Activated naive CD4-positive, alpha-beta T cell treated with anti-CD3 and anti-CD28 coated beads, Interleukin-2, amount 50 U/mL, for 16 hours (primary cell): ENCODE data around the gene PLCB4.
"Not testable (repeated sequence)": the region's sequence is repeated elsewhere in the genome, so short reads cannot be mapped to it uniquely, and the experiment has no call there.

Experiments
- DNase-seq: peaks from one replicate; pipeline ENCODE4 v3.0.0-alpha.2; 2020

Gene PLCB4

GRCh38 chr20:9385345-9386310, 316.7 kb downstream of the PLCB4 start:
- DNase-seq, result not testable (repeated sequence)

- DNase-seq, result no peak
Observed at GRCh38 chr20:9388160-9388812, 319.4 kb downstream of the PLCB4 start.

GRCh38 chr20:9388813-9389161, 319.9 kb downstream of the PLCB4 start:
- DNase-seq, result no peak

GRCh38 chr20:9389346-9389745, 320.5 kb downstream of the PLCB4 start:
- DNase-seq, result no peak

GRCh38 chr20:9390441-9390840, 321.6 kb downstream of the PLCB4 start:
- DNase-seq, result no peak

- no peak for DNase-seq
Observed at GRCh38 chr20:9392892-9393857, 324.3 kb downstream of the PLCB4 start.

GRCh38 chr20:9395971-9396370, 327.1 kb downstream of the PLCB4 start:
- no peak for DNase-seq

- DNase-seq, result no peak
Observed at GRCh38 chr20:9397928-9398327, 329.0 kb downstream of the PLCB4 start.

GRCh38 chr20:9398882-9399281, 330.0 kb downstream of the PLCB4 start:
- DNase-seq, result no peak

- DNase-seq, result no peak
Observed at GRCh38 chr20:9399322-9399721, 330.4 kb downstream of the PLCB4 start.

GRCh38 chr20:9400171-9401025, 331.5 kb downstream of the PLCB4 start:
- no peak for DNase-seq

GRCh38 chr20:9401371-9401770, 332.5 kb downstream of the PLCB4 start:
- DNase-seq, result no peak

- no peak for DNase-seq
Observed at GRCh38 chr20:9402141-9402540, 333.3 kb downstream of the PLCB4 start.

- no peak for DNase-seq
Observed at GRCh38 chr20:9402546-9402945, 333.7 kb downstream of the PLCB4 start.

GRCh38 chr20:9403448-9403847, 334.6 kb downstream of the PLCB4 start:
- DNase-seq, result no peak

GRCh38 chr20:9407805-9408421, 339.0 kb downstream of the PLCB4 start:
- peak; percentile 15 for DNase-seq

- no peak for DNase-seq
Observed at GRCh38 chr20:9408422-9409300, 339.8 kb downstream of the PLCB4 start.

GRCh38 chr20:9409352-9409751, 340.5 kb downstream of the PLCB4 start:
- no peak for DNase-seq

- no peak for DNase-seq
Observed at GRCh38 chr20:9409981-9410380, 341.1 kb downstream of the PLCB4 start.

GRCh38 chr20:9411833-9412232, 342.9 kb downstream of the PLCB4 start:
- no peak for DNase-seq

- no peak for DNase-seq
Observed at GRCh38 chr20:9412309-9412708, 343.4 kb downstream of the PLCB4 start.
